GM21381 (cell line): ENCODE results near the gene MYO3A.

ENCODE experiments used
- ATAC-seq: cut with Tn5 transposase; IDR thresholded peaks from one replicate; pipeline ENCODE4 v1.9.1; 2021; ENCODE audit warnings: mild to moderate bottlenecking, moderate library complexity; ENCODE audit not compliant: unreplicated experiment

The MYO3A gene, protein sequence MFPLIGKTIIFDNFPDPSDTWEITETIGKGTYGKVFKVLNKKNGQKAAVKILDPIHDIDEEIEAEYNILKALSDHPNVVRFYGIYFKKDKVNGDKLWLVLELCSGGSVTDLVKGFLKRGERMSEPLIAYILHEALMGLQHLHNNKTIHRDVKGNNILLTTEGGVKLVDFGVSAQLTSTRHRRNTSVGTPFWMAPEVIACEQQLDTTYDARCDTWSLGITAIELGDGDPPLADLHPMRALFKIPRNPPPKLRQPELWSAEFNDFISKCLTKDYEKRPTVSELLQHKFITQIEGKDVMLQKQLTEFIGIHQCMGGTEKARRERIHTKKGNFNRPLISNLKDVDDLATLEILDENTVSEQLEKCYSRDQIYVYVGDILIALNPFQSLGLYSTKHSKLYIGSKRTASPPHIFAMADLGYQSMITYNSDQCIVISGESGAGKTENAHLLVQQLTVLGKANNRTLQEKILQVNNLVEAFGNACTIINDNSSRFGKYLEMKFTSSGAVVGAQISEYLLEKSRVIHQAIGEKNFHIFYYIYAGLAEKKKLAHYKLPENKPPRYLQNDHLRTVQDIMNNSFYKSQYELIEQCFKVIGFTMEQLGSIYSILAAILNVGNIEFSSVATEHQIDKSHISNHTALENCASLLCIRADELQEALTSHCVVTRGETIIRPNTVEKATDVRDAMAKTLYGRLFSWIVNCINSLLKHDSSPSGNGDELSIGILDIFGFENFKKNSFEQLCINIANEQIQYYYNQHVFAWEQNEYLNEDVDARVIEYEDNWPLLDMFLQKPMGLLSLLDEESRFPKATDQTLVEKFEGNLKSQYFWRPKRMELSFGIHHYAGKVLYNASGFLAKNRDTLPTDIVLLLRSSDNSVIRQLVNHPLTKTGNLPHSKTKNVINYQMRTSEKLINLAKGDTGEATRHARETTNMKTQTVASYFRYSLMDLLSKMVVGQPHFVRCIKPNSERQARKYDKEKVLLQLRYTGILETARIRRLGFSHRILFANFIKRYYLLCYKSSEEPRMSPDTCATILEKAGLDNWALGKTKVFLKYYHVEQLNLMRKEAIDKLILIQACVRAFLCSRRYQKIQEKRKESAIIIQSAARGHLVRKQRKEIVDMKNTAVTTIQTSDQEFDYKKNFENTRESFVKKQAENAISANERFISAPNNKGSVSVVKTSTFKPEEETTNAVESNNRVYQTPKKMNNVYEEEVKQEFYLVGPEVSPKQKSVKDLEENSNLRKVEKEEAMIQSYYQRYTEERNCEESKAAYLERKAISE (N-terminal part only)

DNA sequence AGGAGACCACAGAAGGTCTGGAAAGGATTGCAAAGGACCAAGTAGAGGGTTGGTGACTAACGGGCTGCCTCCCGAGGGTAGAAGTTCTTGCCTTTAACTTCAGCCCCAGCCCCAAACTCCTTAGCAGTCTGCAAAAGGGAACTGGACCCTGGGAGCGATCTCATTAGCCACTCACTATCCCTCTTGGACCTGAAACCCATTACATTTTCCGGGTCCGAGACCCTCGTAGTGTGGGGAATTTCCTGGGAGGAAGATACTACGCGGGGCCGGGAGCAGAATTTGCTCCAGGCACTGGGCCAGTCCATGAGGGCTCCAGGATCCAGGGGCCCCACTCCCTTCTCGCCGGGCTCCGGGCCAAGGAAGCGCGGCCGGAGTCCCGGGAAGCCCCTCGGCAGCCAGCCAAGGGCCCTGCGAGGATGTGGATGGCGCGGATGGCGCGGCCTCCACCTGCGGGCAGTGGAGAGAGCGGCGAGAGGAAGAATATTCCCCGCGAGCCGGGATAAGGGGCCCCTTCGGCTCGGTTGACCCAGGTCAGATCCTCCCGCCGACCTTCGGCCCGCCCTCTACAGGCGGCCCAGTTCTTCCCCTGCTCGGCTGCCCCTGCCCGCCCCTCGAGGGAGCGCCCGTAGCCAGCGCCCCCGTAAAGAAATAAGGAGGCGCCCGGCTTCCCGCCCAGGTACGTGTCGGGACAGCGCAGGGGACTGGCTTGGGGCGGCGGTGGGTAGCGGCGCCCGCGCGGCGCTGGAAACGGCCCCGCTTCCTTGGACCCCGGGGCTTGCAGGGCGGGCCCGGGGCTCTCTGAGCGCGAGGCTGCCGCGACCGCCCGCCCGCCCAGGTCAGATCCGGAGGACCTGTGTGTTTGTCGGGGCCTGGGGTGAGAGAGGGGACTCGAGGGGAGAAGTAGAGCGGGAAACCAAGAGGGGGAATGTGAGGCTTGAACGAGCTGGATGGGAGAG lies at the start of gene MYO3A:
Gene MYO3A (plus strand): TSS at position 577 of the 956 bp plus-strand sequence. CDS start 17,882 bp downstream, outside the sequence.
- ATAC-seq: no peak

DNA sequence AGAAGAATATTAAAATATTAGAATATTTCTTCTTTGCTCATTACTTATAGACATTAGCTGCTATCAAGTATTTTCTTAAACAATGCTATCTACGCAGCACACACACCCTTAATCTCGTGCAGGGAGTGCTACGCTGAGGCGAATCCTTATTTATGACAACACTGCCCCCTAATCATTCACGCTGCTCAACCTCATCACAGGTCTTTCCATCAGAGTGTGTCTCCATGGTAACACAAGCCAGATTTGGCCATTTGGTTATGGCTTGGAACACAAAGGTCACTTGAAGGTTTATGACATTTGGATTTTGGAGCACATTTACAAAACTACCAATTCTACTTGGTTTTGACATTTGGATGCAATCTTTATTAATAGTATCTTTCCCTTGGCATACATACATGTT lies 45.4 kb upstream of the MYO3A start:
- ATAC-seq: no peak

DNA sequence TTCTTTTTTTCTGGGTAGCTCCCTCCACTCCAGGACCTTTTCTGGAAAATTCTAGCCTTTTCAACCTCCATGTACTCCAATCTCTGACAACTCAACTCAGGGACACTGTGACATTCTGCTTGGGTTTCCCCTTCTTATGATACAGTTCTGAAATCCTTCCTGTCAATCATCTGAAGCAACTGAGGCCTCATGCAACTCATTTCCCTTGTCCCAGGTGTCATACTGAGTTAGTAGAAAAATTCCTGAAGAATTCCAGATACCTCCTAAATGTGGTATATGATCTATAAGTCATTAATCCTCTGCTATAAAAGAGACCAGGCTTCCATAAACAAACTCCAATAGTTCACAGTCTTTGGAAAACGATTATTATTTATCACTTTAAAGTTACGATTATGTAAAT lies 43.0 kb upstream of the MYO3A start:
- ATAC-seq: no peak

DNA sequence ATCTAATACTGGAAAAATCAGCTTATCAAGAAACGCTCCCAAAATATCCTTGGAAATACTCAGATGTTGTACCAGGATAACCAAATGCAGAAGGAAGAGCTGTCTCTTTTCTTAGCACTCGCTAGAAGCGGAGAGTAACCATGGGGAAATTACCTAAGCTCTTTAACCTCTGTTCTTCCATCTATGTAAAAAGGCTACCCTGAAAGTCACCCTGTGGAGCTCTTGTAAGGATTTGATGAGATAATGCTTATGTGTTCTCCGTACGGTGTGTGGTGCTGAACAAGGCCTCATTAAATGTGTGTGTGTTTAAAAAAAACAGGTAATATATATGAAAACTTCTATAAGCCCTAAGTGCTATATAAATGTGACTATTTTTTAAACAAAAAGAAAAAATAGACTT lies 38.2 kb upstream of the MYO3A start:
- ATAC-seq: no peak

DNA sequence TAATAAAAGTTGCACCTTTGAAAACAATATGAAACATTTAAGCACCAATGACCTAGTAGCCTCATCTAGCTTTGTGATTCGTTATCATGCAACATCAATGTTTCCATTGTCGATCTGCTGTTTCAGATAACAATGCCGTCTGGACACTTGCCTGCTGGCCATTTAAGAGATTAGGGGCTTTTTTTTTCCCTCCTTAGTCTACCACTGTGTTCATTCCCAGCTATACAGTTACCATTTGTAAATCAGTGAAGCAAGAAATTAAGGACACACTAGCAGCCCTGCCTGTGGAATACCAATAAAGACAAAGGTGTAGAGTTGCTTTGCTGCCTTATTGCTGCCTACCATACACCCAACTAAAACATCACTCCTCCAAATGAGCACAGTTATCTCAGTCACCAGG lies 37.6 kb upstream of the MYO3A start:
- no peak for ATAC-seq

DNA sequence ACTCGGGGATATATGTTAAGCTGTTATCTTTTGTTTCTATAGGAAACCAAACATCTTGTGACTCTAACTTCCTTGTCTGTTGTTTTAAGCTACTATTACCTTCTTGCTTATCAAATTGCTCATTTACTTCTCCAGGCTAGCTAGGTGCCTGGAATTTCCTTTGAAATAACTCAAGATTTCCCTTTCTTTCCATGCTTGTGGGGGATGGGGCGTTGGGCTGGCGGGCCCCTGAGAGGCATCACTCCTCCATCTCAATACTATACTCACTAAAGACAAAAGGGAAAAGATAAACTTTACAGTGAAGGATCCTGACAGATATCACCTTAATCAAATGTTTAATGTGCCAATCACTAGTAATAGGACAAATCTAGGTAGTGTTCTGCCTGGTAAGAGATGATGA lies 34.7 kb upstream of the MYO3A start:
- ATAC-seq: no peak

DNA sequence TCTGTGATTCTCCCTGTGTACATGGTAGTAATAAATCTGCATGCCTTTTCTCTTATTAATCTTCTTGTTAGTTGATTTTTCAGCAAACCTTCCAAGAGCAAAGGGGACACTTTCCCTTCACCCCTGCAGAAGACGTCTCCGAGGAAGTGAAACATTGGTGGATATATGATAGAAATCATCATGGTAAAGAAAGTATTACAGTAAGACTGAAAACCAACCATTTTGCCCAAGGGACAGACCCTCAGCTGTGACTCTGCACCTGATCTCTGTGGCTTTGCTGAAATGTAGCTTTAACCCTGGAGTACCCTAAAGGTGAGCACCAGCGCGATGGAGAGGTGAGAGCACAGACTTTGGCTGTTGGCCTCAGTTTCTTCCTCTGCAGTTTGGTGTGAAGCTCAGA lies 32.8 kb upstream of the MYO3A start:
- ATAC-seq: peak; percentile 74

DNA sequence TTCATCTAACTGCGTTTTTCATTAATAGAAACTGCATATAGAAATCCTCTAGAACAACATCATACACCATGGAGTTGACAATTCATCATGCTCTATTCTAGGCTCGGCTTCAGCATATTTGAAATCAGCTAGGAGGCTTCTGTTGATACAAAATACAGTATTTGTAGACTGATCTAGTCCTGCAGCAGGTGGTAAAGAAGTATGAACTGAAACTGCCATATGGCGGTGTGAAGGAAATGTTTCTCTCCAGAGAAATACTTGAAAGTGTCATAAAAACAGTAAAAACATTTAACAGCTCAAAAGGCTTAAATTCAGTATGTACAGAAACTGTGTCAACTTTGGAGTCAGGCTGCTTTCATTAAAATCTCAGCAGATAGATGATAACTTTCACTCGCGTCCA lies 32.0 kb upstream of the MYO3A start:
- peak; percentile 52 for ATAC-seq

DNA sequence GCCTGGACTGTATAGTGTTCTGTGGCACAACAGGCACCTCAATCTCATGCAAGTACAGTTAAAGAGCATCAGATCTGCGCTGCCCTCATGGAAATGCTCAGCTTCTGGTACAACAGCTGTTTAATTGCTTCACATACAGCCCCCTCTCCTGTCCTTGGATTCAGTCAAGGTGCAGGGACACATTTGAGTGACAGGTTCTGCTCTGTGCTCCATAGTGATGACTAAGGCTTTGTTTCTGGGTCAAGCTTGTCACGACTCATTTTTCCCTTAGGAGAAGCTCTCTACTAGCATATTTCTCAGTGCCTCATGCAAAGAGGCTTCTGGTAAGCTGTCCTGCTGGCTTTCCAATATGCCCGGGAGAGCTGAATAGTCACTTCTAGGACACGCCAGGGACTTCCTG lies 26.8 kb upstream of the MYO3A start:
- ATAC-seq: no peak

DNA sequence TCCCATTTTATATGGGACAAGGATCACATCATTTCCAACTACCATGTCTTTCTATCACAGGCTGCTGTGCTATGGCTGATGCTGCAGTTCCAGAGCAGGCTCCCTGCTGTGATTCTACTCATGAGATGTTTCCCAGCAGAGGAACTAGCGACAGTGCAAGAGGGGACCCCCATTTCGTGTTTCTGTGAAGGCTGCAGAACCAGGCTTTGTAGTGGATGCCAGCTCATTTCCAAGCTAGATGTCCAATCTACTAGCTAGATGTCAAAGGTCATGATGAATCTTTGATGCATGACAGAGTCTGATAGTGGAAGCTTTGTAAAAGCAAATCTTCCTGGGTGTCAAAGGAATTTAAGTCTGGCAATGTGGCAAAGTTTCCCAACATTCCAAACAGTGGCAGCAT lies 21.2 kb upstream of the MYO3A start:
- no peak for ATAC-seq

DNA sequence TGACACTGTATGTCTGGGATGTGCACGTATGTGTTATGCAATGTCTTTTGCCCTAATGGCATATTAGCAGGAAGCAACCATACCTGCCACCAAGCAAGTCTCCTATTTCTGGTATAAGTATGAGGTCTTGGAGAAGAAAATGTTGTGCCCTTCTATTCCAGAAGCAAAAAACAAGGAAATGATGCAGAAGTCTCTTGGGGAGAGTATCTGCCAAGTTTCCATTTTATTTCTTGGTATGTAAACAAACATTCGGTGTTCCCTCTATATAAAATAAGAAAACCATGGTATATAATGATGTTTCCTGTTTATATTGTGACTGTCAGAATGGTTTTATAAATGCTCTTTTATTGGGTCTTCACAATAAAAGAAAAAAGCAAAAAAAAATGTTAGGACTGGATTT lies 19.3 kb upstream of the MYO3A start:
- ATAC-seq: no peak

DNA sequence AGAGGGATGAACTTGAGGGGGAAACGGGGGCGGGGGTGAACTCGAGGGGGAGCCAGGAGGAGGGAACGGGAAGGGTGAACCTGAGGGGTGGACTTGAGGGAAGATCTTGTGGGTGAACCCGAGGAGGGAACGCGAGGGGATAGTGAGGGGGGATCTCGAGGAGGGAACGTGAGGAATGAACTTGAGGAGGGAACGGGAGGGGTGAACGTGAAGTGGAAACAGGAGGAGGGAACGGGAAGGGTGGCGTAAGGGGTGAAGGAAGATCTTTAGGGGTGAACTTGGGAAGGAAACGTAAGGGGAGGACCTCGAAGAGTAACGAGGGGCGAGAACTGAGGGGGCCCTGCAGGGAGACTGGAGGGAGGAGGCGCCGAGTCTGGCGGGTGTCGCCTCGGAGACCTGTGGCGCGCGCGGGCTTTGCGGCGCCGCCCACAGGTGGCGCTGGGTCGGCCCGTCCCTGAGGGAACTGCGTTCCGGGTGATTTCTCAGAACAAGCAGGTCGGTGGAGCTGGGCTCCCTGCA lies 651 bp downstream of the MYO3A start:
- no peak for ATAC-seq

DNA sequence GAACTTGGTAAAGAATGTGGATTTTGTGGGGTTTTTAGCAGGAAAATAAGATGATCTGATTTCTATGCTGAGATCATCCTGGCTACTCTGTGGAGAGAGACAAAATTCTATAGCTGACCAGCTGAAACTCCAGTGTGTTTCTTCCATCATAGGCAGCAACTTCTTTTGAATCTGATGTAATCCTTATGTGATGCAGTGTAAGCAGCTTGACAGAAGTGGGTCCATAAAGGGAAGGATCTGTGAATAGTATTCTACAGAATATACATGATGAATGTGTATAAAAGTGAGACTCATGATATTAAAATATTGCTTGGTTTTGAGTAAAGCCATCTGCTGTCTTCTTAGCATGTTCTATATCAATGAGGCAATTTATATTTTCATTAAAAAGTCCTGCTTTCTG lies 4.4 kb downstream of the MYO3A start:
- no peak for ATAC-seq

DNA sequence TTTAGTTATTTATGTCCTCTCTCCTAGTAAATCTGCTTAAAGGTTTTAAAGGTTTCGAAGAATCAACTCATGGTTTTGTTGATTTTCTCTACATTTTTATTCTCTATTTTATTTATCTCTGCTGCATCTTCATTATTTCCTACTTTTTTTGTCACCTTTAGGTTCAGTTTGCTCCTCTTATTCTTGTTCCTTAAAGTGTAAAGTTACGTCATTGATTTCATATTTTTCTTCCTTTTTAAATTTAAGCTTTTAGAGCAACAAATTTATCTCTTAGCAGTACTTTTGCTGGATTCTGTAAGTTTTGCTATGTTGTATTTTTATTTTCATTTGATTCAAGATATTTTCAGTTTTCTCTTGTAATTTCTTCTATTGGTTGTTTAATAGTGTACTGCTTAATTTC lies 10.7 kb downstream of the MYO3A start:
- ATAC-seq: no peak

DNA sequence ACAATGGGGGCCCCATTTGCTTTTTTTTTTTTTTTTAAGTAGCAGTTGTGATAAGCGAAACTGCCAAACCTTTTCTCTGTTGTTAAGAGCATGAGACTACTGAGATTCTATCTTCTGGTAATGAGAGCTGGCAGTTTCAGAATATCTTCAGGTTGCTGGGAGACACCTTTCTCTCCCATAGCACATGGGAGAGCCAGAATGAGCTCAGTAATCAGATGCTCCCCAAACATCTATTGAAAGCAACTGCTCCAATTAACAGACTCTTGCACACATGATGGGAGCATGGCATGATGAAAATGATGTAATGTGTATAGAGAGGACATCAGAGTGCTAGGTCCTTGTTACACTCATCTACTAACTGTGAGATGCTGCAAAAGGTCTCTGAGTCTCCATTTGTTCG lies 18.8 kb downstream of the MYO3A start:
- ATAC-seq: no peak

DNA sequence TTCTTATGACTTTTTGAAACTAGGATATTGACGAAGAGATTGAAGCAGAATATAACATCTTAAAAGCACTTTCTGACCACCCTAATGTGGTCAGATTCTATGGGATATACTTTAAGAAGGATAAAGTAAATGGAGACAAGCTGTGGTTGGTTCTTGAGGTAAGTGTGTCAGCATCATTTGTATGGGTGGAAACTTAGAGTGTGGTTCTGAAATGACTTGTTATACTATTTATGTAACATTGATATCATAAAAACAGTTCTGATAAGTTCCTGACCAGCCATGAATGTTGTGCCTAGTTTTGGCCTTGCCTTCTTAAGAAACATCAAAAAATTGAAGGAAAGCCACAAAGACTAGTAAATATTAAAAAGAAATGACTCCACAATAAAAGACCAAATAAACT lies 20.8 kb downstream of the MYO3A start:
- no peak for ATAC-seq

DNA sequence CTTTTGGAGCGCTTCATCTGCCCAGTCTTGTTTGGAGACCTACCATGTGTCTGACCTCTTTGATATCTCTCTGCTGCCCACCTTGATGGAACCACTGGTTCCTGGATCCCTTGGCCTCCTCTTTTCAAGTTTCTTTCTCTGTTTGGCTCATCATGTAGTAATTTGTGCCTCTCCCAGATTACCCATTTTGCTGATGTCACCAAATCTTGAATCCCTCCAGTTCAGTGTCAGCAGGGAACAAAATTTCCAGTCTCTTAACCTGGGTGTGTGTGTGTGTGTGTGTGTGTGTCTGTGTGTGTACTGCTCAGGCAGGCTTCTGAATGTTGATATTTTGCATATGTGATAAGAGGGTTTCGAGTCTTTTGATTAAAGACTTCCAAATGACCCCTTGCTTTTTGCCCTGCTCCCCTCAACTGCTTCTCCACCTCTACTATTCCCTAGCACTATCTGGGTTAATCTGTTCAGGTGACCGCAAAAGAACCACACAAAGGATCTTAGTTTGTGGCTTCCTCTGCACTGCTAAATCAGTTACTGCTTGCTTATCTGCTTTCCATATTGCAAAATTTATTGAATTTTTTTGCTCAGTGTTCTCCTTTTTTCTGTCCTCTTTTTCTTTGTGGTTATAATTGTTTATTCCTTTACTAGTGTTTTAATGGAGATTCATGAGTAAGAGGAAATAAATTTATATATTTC lies 25.7 kb downstream of the MYO3A start:
- no peak for ATAC-seq

DNA sequence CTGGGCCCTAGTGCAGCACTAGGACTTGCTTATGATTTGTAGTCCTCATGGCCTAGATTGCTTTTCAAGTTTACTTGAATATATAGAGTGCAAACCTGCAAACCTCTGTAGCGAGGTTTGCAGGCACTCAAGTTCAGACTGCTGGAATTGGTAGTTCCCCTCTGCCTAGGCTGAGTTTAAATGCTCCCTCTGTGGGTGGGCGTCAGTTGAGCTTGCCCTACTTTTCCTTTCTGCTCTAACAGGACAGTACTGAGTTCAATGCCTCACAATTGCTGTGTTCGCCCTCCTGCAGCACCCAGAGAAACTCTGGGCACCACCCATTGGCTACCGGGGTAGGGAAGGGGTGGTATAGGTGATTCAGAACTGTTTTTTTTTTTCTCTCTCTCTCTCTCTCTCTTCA lies 31.6 kb downstream of the MYO3A start:
- no peak for ATAC-seq

DNA sequence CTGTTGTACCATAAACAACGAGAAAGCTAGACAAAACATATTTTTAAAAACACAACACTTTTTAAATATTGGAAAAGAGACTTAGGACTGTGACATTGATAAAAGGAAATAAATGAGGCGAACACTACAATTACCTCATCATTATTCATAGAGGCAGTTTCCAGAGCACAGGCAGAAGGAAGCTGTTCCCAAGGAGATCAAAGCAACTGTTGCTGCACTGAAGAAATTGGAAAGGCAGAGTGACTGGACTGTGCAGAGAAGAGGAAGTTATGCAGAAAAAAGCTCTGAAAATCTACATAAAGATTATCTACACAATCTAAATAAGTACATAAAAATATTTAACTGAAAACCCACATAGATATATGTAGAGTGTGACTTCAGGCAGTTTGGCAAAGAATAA lies 32.8 kb downstream of the MYO3A start:
- ATAC-seq: no peak
